SU-DHL-6 (cell line): ENCODE data around the gene SIL1.

Experiments
- H2AFZ ChIP-seq: fragments of 200-600 bp; sonication (generic); 2 replicates; pipeline ENCODE4 v1.6.1; 2014; ENCODE audit warnings: low read depth, mild to moderate bottlenecking, moderate library complexity, mixed read lengths, antibody characterized with exemption, low read length; ENCODE audit not compliant: severe bottlenecking
- H3F3A ChIP-seq: fragments of 200-600 bp; shearing (Covaris generic); 2 replicates; pipeline ENCODE4 v1.6.0; 2016; ENCODE audit warnings: antibody characterized with exemption, mild to moderate bottlenecking; ENCODE audit not compliant: insufficient read depth
- H3K27ac ChIP-seq: fragments of 200-600 bp; sonication (generic); 2 replicates; pipeline ENCODE4 v1.5.1; 2016; ENCODE audit warnings: low read depth, mild to moderate bottlenecking, low read length, moderate library complexity, mixed read lengths
- H3K27me3 ChIP-seq: fragments of 200-600 bp; sonication (generic), shearing (Covaris generic); 2 replicates; pipeline ENCODE4 v1.6.0; 2014; ENCODE audit warnings: mild to moderate bottlenecking, low read length
- H3K36me3 ChIP-seq: fragments of 200-600 bp; sonication (generic); 2 replicates; pipeline ENCODE4 v1.6.1; 2014; ENCODE audit warnings: mild to moderate bottlenecking, low read length, mixed read lengths
- H3K4me2 ChIP-seq: fragments of 300-600, 200-600 bp; shearing (Covaris generic), sonication (generic); 2 replicates; pipeline ENCODE4 v1.6.0; 2014; ENCODE audit warnings: low read length, low read depth, mild to moderate bottlenecking; ENCODE audit not compliant: poor library complexity, severe bottlenecking
- H3K4me3 ChIP-seq: fragments of 200-600 bp; sonication (generic); 2 replicates; pipeline ENCODE4 v1.5.1; 2014; ENCODE audit warnings: antibody characterized with exemption, low read length, mild to moderate bottlenecking, mixed read lengths; ENCODE audit not compliant: insufficient read depth, poor library complexity, severe bottlenecking
- H3K79me2 ChIP-seq: fragments of 200-600 bp; sonication (generic); 2 replicates; pipeline ENCODE4 v1.6.1; 2014; ENCODE audit warnings: mild to moderate bottlenecking, low read length, moderate library complexity; ENCODE audit not compliant: insufficient read depth
- H3K9ac ChIP-seq: fragments of 200-600 bp; sonication (generic); 2 replicates; pipeline ENCODE4 v1.7.0; 2014; ENCODE audit warnings: mild to moderate bottlenecking, low read length
- H3K9me2 ChIP-seq: fragments of 200-600 bp; sonication (generic); replicated peaks from 2 replicates; pipeline ENCODE4 v1.6.1; 2014; ENCODE audit warnings: low read length; ENCODE audit not compliant: insufficient read depth
- H3K9me3 ChIP-seq: fragments of 200-600 bp; sonication (generic); 2 replicates; pipeline ENCODE4 v1.6.1; 2014; ENCODE audit warnings: low read length, mixed read lengths; ENCODE audit not compliant: insufficient read depth
- H4K20me1 ChIP-seq: fragments of 200-600 bp; sonication (generic); 2 replicates; pipeline ENCODE4 v1.6.1; 2014; ENCODE audit warnings: low read depth, mild to moderate bottlenecking, antibody characterized with exemption, low read length, moderate library complexity, mixed read lengths
- EZH2phosphoT487 ChIP-seq: fragments of 200-600 bp; sonication (generic), shearing (Covaris generic); conservative IDR thresholded peaks from 2 replicates; pipeline ENCODE4 v1.6.1; 2018; ENCODE audit warnings: mild to moderate bottlenecking, antibody characterized with exemption, low read length, moderate library complexity, mixed read lengths
- TF ChIP-seq, protein P1 (sequence below): fragments of 200-600 bp; sonication (generic); IDR thresholded peaks from one replicate; pipeline ENCODE4 v1.5.1; 2017; ENCODE audit warnings: antibody characterized with exemption, mild to moderate bottlenecking, low read length, moderate library complexity; ENCODE audit not compliant: insufficient read depth, poor library complexity, severe bottlenecking

Gene SIL1

DNA sequence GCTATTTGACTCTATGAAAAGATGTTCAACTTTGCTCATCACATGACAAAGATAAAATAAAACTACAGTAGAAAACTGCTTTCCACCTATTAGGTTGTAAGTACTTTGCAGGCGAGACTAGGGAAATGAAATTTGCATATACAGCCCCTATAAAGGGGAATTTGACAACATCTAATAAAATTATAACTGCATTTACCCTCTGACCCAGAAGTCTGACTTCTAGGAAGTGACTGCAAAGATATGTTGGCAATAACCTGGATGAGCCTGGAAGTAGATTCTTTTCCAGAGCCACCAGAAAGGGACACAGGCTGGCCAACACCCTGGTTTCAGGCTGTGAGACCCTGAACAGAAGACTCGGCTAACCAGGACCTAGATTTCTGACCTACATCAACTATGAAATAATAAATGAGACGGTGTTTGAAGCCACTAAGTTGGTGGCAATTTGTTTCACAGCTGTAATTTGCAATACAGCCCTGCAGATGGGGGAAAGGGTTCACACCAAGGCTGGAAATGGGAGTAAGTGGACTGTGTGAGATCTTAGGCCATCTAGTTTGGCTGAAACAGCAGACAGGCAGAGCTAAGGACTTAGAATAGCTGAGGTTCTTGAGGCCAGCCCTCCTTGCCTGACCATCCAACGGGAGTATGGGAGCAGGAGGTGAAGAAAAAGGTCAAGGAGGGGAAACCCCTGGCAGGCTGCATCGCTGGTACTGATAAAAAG lies 106.6 kb downstream of the SIL1 start:
- Histone ChIP-seq H2AFZ (no peak overlapping the region), H3F3A (no peaks in the 10 kb centered on the region)
- TF ChIP-seq, protein P1, sequence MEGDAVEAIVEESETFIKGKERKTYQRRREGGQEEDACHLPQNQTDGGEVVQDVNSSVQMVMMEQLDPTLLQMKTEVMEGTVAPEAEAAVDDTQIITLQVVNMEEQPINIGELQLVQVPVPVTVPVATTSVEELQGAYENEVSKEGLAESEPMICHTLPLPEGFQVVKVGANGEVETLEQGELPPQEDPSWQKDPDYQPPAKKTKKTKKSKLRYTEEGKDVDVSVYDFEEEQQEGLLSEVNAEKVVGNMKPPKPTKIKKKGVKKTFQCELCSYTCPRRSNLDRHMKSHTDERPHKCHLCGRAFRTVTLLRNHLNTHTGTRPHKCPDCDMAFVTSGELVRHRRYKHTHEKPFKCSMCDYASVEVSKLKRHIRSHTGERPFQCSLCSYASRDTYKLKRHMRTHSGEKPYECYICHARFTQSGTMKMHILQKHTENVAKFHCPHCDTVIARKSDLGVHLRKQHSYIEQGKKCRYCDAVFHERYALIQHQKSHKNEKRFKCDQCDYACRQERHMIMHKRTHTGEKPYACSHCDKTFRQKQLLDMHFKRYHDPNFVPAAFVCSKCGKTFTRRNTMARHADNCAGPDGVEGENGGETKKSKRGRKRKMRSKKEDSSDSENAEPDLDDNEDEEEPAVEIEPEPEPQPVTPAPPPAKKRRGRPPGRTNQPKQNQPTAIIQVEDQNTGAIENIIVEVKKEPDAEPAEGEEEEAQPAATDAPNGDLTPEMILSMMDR = no peak
- no peak for TF ChIP-seq EZH2phosphoT487

DNA sequence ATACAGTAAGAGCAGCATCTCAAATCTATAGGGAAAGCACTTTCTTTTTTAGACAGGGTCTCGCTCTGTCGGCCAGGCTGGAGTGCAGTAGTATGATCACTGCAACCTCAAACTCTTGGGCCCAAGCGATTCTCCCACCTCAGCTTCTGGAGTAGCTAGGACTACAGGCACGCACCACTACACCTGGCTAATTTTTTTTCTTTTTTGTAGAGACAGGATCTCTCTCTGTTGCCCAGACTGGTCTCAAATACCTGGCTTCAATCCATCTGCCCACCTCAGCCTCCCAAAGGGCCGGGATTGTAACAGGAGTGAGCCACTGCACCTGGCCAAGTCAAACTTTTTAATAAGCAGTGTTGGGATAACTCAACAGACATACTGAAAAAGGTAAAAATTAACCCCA lies 107.6 kb downstream of the SIL1 start:
- H4K20me1 ChIP-seq = no peaks in the 10 kb centered on the region
- H3K27me3 ChIP-seq = no peaks in the 10 kb centered on the region
- H3K9me2 ChIP-seq = no peaks in the 10 kb centered on the region
- H3K27ac ChIP-seq = no peak overlapping the region
- no peaks in the 10 kb centered on the region for H3K79me2 ChIP-seq
- H3K4me2 ChIP-seq = no peak overlapping the region
- no peak overlapping the region for H2AFZ ChIP-seq
- H3K9me3 ChIP-seq = no peaks in the 10 kb centered on the region
- no peaks in the 10 kb centered on the region for H3F3A ChIP-seq
- H3K4me3 ChIP-seq = no peak overlapping the region
- no peak overlapping the region for H3K9ac ChIP-seq
- TF ChIP-seq, protein P1 = no peak
- TF ChIP-seq EZH2phosphoT487 = no peak
- H3K36me3 ChIP-seq = no peaks in the 10 kb centered on the region

More for the DNA sequence above, 106.6 kb downstream of the SIL1 start:
- H3K79me2 ChIP-seq = no peaks in the 10 kb centered on the region
- no peaks in the 10 kb centered on the region for H3K9me3 ChIP-seq
- no peak overlapping the region for H3K4me2 ChIP-seq
- H3K9ac ChIP-seq = no peak overlapping the region
- no peaks in the 10 kb centered on the region for H3K9me2 ChIP-seq
- H3K36me3 ChIP-seq = no peaks in the 10 kb centered on the region
- H4K20me1 ChIP-seq = no peaks in the 10 kb centered on the region
- no peak overlapping the region for H3K4me3 ChIP-seq
- H3K27me3 ChIP-seq = no peaks in the 10 kb centered on the region
- no peak overlapping the region for H3K27ac ChIP-seq

DNA sequence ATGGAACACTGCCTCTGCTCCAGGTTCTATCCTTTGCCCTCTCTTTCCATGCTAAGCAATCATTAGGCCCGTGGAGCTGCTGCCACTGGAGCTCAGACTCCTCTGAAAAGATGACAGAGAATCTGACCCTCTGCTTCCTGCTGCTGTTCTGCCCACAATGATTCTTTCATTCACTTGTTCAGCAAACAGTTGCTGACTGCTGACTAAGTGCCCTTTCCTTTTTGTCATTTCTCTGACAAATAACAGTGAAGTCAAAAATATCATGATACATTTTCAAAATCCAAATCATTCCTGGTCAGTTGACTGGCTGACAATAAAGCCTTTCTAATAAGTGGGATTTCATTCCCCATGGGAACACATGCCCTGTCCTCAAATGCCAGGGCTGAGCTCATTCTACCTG lies 110.1 kb downstream of the SIL1 start:
- Histone ChIP-seq H3K36me3 (no peaks in the 10 kb centered on the region), H3K27me3 (no peaks in the 10 kb centered on the region), H3K79me2 (no peaks in the 10 kb centered on the region), H3K4me3 (no peak overlapping the region), H3K9me3 (no peaks in the 10 kb centered on the region), H4K20me1 (no peaks in the 10 kb centered on the region), H3K9ac (no peak overlapping the region), H3K27ac (no peak overlapping the region), H3K9me2 (no peaks in the 10 kb centered on the region), H2AFZ (no peak overlapping the region), H3F3A (no peaks in the 10 kb centered on the region), H3K4me2 (no peak overlapping the region)
- no peak for TF ChIP-seq EZH2phosphoT487
- TF ChIP-seq, protein P1 = no peak
